Osteoblast (primary cell): ENCODE results near the gene MRPL50. TPM values are rescaled to one million over a fixed set of nuclear protein-coding genes. Genes with fewer than 3 reads are reported as not detected.

Experiments
- DNase-seq: peaks from one replicate; pipeline ENCODE4 v3.0.0; 2011; ENCODE audit warnings: low spot score, mixed read lengths; ENCODE audit not compliant: insufficient read length; ENCODE audit errors: missing footprints
- H2AFZ ChIP-seq: 2 replicates; pipeline ENCODE4 v1.6.0; 2011; ENCODE audit warnings: mild to moderate bottlenecking, low read length
- H3K27ac ChIP-seq: 2 replicates; pipeline ENCODE4 v1.5.1; 2011; ENCODE audit warnings: mild to moderate bottlenecking, low read depth, low read length, moderate library complexity
- H3K27me3 ChIP-seq: 2 replicates; pipeline ENCODE4 v1.6.0; 2012; ENCODE audit warnings: mild to moderate bottlenecking, control low read depth, inconsistent platforms, low read length, moderate library complexity; ENCODE audit not compliant: insufficient read depth
- H3K36me3 ChIP-seq: 2 replicates; pipeline ENCODE4 v1.5.1; 2011; ENCODE audit warnings: mild to moderate bottlenecking, low read length, control low read depth, moderate library complexity; ENCODE audit not compliant: insufficient read depth
- H3K4me1 ChIP-seq: 2 replicates; pipeline ENCODE4 v1.5.1; 2011; ENCODE audit warnings: mild to moderate bottlenecking, low read length, control low read depth, moderate library complexity; ENCODE audit not compliant: insufficient read depth
- H3K4me2 ChIP-seq: 2 replicates; pipeline ENCODE4 v1.6.0; 2011; ENCODE audit warnings: mild to moderate bottlenecking, low read length; ENCODE audit not compliant: insufficient read depth
- H3K4me3 ChIP-seq: fragments of 200-600 bp; sonication (generic); 3 replicates; pipeline ENCODE4 v1.5.1; 2012; ENCODE audit warnings: mild to moderate bottlenecking, low read length, inconsistent platforms; ENCODE audit not compliant: insufficient read depth
- H3K79me2 ChIP-seq: 2 replicates; pipeline ENCODE4 v1.6.0; 2012; ENCODE audit warnings: mild to moderate bottlenecking, low read length, control low read depth, inconsistent platforms; ENCODE audit not compliant: insufficient read depth
- H3K9me3 ChIP-seq: 2 replicates; pipeline ENCODE4 v1.5.1; 2011; ENCODE audit warnings: low read depth, low read length, control low read depth
- H4K20me1 ChIP-seq: 2 replicates; pipeline ENCODE4 v1.6.0; 2012; ENCODE audit warnings: mild to moderate bottlenecking, low read length, control low read depth; ENCODE audit not compliant: insufficient read depth
- CTCF ChIP-seq: IDR thresholded peaks from 2 replicates; pipeline ENCODE4 v1.5.1; 2011; ENCODE audit warnings: mild to moderate bottlenecking, low read depth, low read length, moderate library complexity; ENCODE audit errors: extremely low read depth
- total RNA-seq: library from RNA; depleted of rRNA; stranded (reverse); fragments of >200 nt; gene quantifications from 2 replicates; pipeline ENCODE4 v1.2.3, GENCODE V29; 2012

The MRPL50 gene
- total RNA-seq, 1 donor: 12.3 TPM

GRCh38 chr9:101397746-101398067 is 711 bp downstream of the MRPL50 start:
- no peak for TF ChIP-seq CTCF
- H3K27me3 ChIP-seq: no peaks in the 10 kb centered on the region
- peak overlapping the region; percentile 98 for H3K27ac ChIP-seq
- peak overlapping the region; percentile 95 for H3K4me2 ChIP-seq
- DNase-seq: no peak
- H4K20me1 ChIP-seq: peaks cover 5% of the 10 kb centered on the region
- H3K9me3 ChIP-seq: no peaks in the 10 kb centered on the region
- peak overlapping the region; percentile 99 for H2AFZ ChIP-seq
- peaks cover 16% of the 10 kb centered on the region for H3K4me1 ChIP-seq
- H3K4me3 ChIP-seq: peak overlapping the region; percentile 95
- peaks cover 27% of the 10 kb centered on the region for H3K36me3 ChIP-seq
- H3K79me2 ChIP-seq: peaks cover 88% of the 10 kb centered on the region

DNA sequence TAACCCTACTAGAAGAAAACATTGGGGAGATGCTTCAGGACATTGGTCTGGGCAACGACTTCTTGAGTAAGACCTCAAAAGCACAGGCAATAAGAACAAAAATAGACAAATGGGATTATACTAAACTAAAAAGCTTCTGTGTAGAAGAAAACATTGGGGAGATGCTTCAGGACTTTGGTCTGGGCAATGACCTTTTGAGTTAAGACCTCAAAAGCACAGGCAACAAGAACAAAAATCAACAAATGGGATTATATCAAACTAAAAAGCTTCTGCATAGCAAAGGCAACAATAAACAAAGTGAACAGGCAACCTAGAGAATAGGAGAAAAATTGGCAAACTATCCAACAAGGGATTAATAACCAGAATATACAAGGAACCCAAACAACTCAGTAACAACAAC is 3.7 kb downstream of the MRPL50 start:
- DNase-seq: no peak
- Histone ChIP-seq H4K20me1 (peaks cover 8% of the 10 kb centered on the region), H2AFZ (no peak overlapping the region), H3K79me2 (peaks cover 83% of the 10 kb centered on the region), H3K4me1 (peaks cover 9% of the 10 kb centered on the region), H3K27me3 (no peaks in the 10 kb centered on the region), H3K4me2 (no peak overlapping the region), H3K36me3 (peaks cover 9% of the 10 kb centered on the region), H3K27ac (no peak overlapping the region), H3K9me3 (no peaks in the 10 kb centered on the region), H3K4me3 (no peak overlapping the region)
- no peak for TF ChIP-seq CTCF

- Histone ChIP-seq H3K4me1 (peaks cover 6% of the 10 kb centered on the region), H3K79me2 (peaks cover 70% of the 10 kb centered on the region), H3K36me3 (peaks cover 14% of the 10 kb centered on the region), H2AFZ (no peak overlapping the region), H3K27ac (no peak overlapping the region), H3K4me3 (no peak overlapping the region), H3K4me2 (no peak overlapping the region), H4K20me1 (peaks cover 8% of the 10 kb centered on the region), H3K27me3 (no peaks in the 10 kb centered on the region), H3K9me3 (no peaks in the 10 kb centered on the region)
- TF ChIP-seq CTCF: no peak
- DNase-seq: no peak
These were observed 5.3 kb downstream of the MRPL50 start for GRCh38 chr9:101393135-101393534.

GRCh38 chr9:101388507-101388993 is 9.9 kb downstream of the MRPL50 start:
- Histone ChIP-seq H3K36me3 (peaks cover 14% of the 10 kb centered on the region), H3K4me3 (no peak overlapping the region), H3K27me3 (no peaks in the 10 kb centered on the region), H3K79me2 (peaks cover 25% of the 10 kb centered on the region), H4K20me1 (peaks cover 3% of the 10 kb centered on the region), H3K4me1 (no peaks in the 10 kb centered on the region), H2AFZ (no peak overlapping the region), H3K9me3 (no peaks in the 10 kb centered on the region), H3K4me2 (no peak overlapping the region), H3K27ac (no peak overlapping the region)
- peak; percentile 46 for TF ChIP-seq CTCF
- no peak for DNase-seq
